ENCODE measurements around the gene ZC3H13. TPM values are rescaled to one million over a fixed set of nuclear protein-coding genes. Genes with fewer than 3 reads are reported as not detected.

Gene ZC3H13
- total RNA-seq, 2 donors from 2014 or later = 58.1 to 62.4 TPM

DNA sequence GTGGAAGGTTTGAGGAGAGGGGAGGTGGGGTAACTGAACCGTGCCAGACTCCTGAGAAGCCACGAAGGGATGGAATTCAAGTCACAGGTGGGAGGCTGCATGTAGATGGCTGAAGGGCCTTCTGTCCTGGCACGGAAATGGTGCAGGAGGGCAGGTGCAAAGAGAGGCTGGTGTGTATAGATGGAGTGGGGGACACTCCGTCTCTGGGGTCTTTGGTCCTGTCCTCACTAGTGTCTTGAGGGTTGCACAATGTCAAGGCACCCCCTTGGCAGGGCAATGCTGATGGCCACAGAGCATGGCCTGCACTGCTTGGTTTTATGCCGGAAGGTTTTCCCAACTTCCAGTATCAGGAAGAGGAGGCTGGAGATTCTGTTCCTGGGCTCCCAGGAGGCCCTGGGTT lies 118.3 kb downstream of the ZC3H13 start:
- TF ChIP-seq, protein P1, sequence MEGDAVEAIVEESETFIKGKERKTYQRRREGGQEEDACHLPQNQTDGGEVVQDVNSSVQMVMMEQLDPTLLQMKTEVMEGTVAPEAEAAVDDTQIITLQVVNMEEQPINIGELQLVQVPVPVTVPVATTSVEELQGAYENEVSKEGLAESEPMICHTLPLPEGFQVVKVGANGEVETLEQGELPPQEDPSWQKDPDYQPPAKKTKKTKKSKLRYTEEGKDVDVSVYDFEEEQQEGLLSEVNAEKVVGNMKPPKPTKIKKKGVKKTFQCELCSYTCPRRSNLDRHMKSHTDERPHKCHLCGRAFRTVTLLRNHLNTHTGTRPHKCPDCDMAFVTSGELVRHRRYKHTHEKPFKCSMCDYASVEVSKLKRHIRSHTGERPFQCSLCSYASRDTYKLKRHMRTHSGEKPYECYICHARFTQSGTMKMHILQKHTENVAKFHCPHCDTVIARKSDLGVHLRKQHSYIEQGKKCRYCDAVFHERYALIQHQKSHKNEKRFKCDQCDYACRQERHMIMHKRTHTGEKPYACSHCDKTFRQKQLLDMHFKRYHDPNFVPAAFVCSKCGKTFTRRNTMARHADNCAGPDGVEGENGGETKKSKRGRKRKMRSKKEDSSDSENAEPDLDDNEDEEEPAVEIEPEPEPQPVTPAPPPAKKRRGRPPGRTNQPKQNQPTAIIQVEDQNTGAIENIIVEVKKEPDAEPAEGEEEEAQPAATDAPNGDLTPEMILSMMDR (conservative IDR thresholded peaks at IDR 0.05) = no peak
- no peaks in the 10 kb centered on the region for H3K36me3 Mint-ChIP-seq (ENCODE audit: low read depth)
- Histone ChIP-seq H3K4me3 (ENCODE audit: low read length) (no peak overlapping the region), H3K27me3 (ENCODE audit: control insufficient read depth, insufficient read depth, low read length, poor library complexity, severe bottlenecking) (no peaks in the 10 kb centered on the region), H3K27ac (ENCODE audit: low read depth, low read length) (no peak overlapping the region), H3K9me3 (ENCODE audit: control insufficient read depth, low read length) (no peaks in the 10 kb centered on the region), H3K36me3 (ENCODE audit: control insufficient read depth, insufficient read depth, low read length) (no peaks in the 10 kb centered on the region), H3K9ac (ENCODE audit: extremely low read depth, low read length, poor library complexity, severe bottlenecking) (no peak overlapping the region), H3K4me1 (ENCODE audit: control insufficient read depth, insufficient read depth, low read length) (peaks cover 17% of the 10 kb centered on the region)
- H3K4me1 Mint-ChIP-seq = peaks cover 47% of the 10 kb centered on the region
- no peak for DNase-seq
- no peaks in the 10 kb centered on the region for H3K9me3 Mint-ChIP-seq
- whole genome bisulfite sequencing, 2 experiments (ENCODE audit: insufficient coverage in 1 of 2, insufficient read length in 1 of 2) = 93 to 100% methylated on average over 1 to 5 of the region's 5 CpGs
- no peak overlapping the region for H3K27ac Mint-ChIP-seq
- H3K27me3 Mint-ChIP-seq (ENCODE audit: insufficient read depth) = no peaks in the 10 kb centered on the region
- no peak overlapping the region for H3K4me3 Mint-ChIP-seq

DNA sequence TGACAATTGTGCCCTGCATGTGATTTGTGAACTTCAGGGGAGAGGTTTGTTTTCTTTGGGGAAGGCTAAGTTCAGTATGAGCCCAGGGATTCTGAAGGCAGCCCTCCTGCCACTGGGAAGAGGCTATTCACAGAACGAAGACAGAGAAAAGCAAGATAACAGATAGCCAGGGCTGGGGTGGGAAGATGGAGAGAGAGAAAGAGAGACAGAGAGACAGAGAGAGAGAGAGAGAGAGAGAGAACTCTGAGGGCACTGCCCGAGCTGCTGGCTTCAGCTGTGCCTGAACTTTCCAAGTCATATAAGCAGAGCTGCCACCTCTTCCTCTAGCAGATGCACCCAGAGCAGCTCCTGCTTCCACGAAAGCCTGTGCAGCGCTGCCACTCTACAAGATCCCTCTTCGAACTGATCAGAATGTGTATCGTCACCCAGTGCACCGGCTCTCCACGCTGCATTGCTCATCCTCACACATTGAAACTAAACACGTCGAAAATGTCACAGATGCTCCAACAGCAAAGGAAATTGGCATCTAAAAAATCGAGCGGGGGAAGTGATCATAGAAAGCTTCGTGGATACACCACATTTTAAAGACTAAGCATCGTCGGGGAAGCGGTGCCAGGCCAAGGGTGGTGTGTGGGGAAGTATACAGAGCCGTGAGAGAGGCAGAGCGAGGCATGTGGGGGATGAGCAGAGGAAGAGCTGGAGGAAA lies 119.2 kb downstream of the ZC3H13 start:
- Histone ChIP-seq H3K27me3 (ENCODE audit: control insufficient read depth, insufficient read depth, low read length, poor library complexity, severe bottlenecking) (no peaks in the 10 kb centered on the region), H3K27ac (ENCODE audit: low read depth, low read length) (no peak overlapping the region), H3K4me1 (ENCODE audit: control insufficient read depth, insufficient read depth, low read length) (peaks cover 17% of the 10 kb centered on the region), H3K9me3 (ENCODE audit: control insufficient read depth, low read length) (no peaks in the 10 kb centered on the region), H3K36me3 (ENCODE audit: control insufficient read depth, insufficient read depth, low read length) (no peaks in the 10 kb centered on the region), H3K9ac (ENCODE audit: extremely low read depth, low read length, poor library complexity, severe bottlenecking) (no peak overlapping the region), H3K4me3 (ENCODE audit: low read length) (no peak overlapping the region)
- TF ChIP-seq, protein P1 (conservative IDR thresholded peaks at IDR 0.05) = no peak
- peaks cover 44% of the 10 kb centered on the region for H3K4me1 Mint-ChIP-seq
- WGBS, 2 experiments (ENCODE audit: insufficient coverage in 1 of 2, insufficient read length in 1 of 2) = 84 to 86% methylated on average over 14 to 18 of the region's 18 CpGs
- no peaks in the 10 kb centered on the region for H3K36me3 Mint-ChIP-seq (ENCODE audit: low read depth)
- no peaks in the 10 kb centered on the region for H3K9me3 Mint-ChIP-seq
- H3K27ac Mint-ChIP-seq = no peak overlapping the region
- H3K4me3 Mint-ChIP-seq = no peak overlapping the region
- H3K27me3 Mint-ChIP-seq (ENCODE audit: insufficient read depth) = no peaks in the 10 kb centered on the region
- no peak for DNase-seq

DNA sequence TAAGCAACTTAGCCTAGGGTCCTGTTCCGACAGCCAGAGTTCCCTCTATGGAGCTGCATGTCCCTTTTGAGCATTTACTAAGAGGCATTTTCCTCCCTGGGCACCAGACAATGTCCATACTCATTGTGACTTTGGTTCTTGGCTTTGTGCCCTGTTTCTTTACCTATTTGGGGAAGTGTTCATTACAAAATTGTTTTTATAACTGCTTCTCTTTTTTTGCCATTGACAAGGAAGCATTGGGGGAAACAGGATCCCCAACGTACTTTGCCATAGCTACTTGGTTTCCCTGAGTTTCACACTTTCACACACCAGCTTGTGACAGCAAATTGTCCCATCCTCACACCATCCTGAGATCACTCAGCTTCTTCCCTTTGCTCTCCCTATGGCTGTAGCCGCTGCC lies 119.9 kb downstream of the ZC3H13 start:
- DNase-seq = no peak
- Histone ChIP-seq H3K36me3 (ENCODE audit: control insufficient read depth, insufficient read depth, low read length) (no peaks in the 10 kb centered on the region), H3K4me3 (ENCODE audit: low read length) (no peak overlapping the region), H3K27ac (ENCODE audit: low read depth, low read length) (no peak overlapping the region), H3K9ac (ENCODE audit: extremely low read depth, low read length, poor library complexity, severe bottlenecking) (no peak overlapping the region), H3K27me3 (ENCODE audit: control insufficient read depth, insufficient read depth, low read length, poor library complexity, severe bottlenecking) (no peaks in the 10 kb centered on the region), H3K9me3 (ENCODE audit: control insufficient read depth, low read length) (no peaks in the 10 kb centered on the region), H3K4me1 (ENCODE audit: control insufficient read depth, insufficient read depth, low read length) (peaks cover 16% of the 10 kb centered on the region)
- TF ChIP-seq, protein P1 (conservative IDR thresholded peaks at IDR 0.05) = no peak
- H3K27me3 Mint-ChIP-seq (ENCODE audit: insufficient read depth) = no peaks in the 10 kb centered on the region
- WGBS, 2 experiments (ENCODE audit: insufficient coverage in 1 of 2, insufficient read length in 1 of 2) = 96 to 100% methylated on average over 1 to 3 of the region's 3 CpGs
- H3K9me3 Mint-ChIP-seq = no peaks in the 10 kb centered on the region
- H3K36me3 Mint-ChIP-seq (ENCODE audit: low read depth) = no peaks in the 10 kb centered on the region
- H3K4me3 Mint-ChIP-seq = no peak overlapping the region
- peaks cover 41% of the 10 kb centered on the region for H3K4me1 Mint-ChIP-seq
- H3K27ac Mint-ChIP-seq = no peak overlapping the region
